MM.1S (cell line): ENCODE data around the gene DEUP1.

Source experiments
- DNase-seq: peaks from one replicate; pipeline ENCODE4 v3.0.0-alpha.2; 2015
- H2AFZ ChIP-seq: fragments of 300-600 bp; sonication (generic); 2 replicates; pipeline ENCODE4 v1.6.0; 2016; ENCODE audit warnings: antibody characterized with exemption, low read length
- H3F3A ChIP-seq: fragments of 300-600 bp; sonication (generic); 2 replicates; pipeline ENCODE4 v1.6.1; 2016; ENCODE audit warnings: mild to moderate bottlenecking, antibody characterized with exemption, low read length, moderate library complexity, mixed read lengths; ENCODE audit not compliant: insufficient read depth
- H3K27ac ChIP-seq: fragments of 300-600 bp; sonication (generic); 2 replicates; pipeline ENCODE4 v1.5.1; 2016; ENCODE audit warnings: mild to moderate bottlenecking, low read length
- H3K27me3 ChIP-seq: fragments of 300-600 bp; sonication (generic); replicated peaks from 2 replicates; pipeline ENCODE4 v1.6.0; 2016; ENCODE audit warnings: low read length; ENCODE audit not compliant: insufficient read depth
- H3K36me3 ChIP-seq: fragments of 300-600 bp; sonication (generic); replicated peaks from 2 replicates; pipeline ENCODE4 v1.6.1; 2016; ENCODE audit warnings: mild to moderate bottlenecking, low read length, mixed read lengths; ENCODE audit not compliant: insufficient read depth
- H3K4me1 ChIP-seq: fragments of 300-600 bp; sonication (generic); 2 replicates; pipeline ENCODE4 v1.6.1; 2016; ENCODE audit warnings: low read length, mixed read lengths
- H3K4me2 ChIP-seq: fragments of 300-600 bp; sonication (generic); 2 replicates; pipeline ENCODE4 v1.6.0; 2016; ENCODE audit warnings: low read depth, low read length
- H3K4me3 ChIP-seq: fragments of 300-600 bp; sonication (generic); 2 replicates; pipeline ENCODE4 v1.5.1; 2016; ENCODE audit warnings: low read length, mixed read lengths
- H3K79me2 ChIP-seq: fragments of 300-600 bp; sonication (generic); 2 replicates; pipeline ENCODE4 v1.6.1; 2016; ENCODE audit warnings: mixed run types, low read length, mixed read lengths
- H3K9ac ChIP-seq: fragments of 300-600 bp; sonication (generic); 2 replicates; pipeline ENCODE4 v1.6.1; 2016; ENCODE audit warnings: low read length, mixed read lengths
- H3K9me2 ChIP-seq: fragments of 300-600 bp; sonication (generic); replicated peaks from 2 replicates; pipeline ENCODE4 v1.6.1; 2016; ENCODE audit warnings: mild to moderate bottlenecking, low read length, mixed read lengths; ENCODE audit not compliant: insufficient read depth
- H3K9me3 ChIP-seq: fragments of 300-600 bp; sonication (generic); replicated peaks from 2 replicates; pipeline ENCODE4 v1.6.1; 2016; ENCODE audit warnings: mild to moderate bottlenecking, low read length, mixed read lengths; ENCODE audit not compliant: insufficient read depth
- H4K20me1 ChIP-seq: fragments of 300-600 bp; sonication (generic); 2 replicates; pipeline ENCODE4 v1.6.1; 2016; ENCODE audit warnings: mild to moderate bottlenecking, low read length, moderate library complexity, mixed read lengths; ENCODE audit not compliant: insufficient read depth
- EZH2 ChIP-seq: fragments of 300-600 bp; sonication (generic); optimal IDR thresholded peaks from 2 replicates; pipeline ENCODE3; 2017; ENCODE audit warnings: low read depth, mild to moderate bottlenecking, antibody characterized with exemption, low read length, mixed read lengths
- EZH2phosphoT487 ChIP-seq: fragments of 300-600 bp; sonication (generic); IDR thresholded peaks from 2 replicates; pipeline ENCODE4 v1.6.1; 2018; ENCODE audit warnings: antibody characterized with exemption, low read length
- TF ChIP-seq, protein P1 (sequence below): fragments of 300-600 bp; sonication (generic); IDR thresholded peaks from 2 replicates; pipeline ENCODE4 v1.5.1; 2016; ENCODE audit warnings: antibody characterized with exemption, low read length, mixed read lengths

Gene DEUP1

DNA sequence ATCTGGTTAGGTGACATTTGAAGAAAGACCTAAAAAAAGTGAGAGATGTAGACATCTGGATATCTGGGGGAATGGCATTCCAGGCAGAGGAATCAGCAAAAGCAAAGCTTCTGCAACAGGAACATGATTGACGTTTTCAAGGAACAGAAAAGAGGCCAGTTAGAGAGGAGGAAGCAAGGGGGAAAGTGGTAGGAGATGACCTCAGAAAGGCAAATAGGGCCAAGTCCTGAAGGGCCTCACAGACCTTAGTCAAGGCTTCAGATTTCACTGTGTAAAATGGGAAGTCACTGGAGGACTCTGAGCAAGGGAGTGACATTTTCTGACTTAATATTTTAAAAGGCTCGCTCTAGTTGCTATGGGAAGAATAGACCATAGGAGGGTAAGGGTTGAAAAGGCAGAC, 9.7 kb downstream of the DEUP1 start:
- H3K4me1 ChIP-seq, result no peaks in the 10 kb centered on the region
- no peaks in the 10 kb centered on the region for H3K9me2 ChIP-seq
- H3K4me3 ChIP-seq, result no peak overlapping the region
- H2AFZ ChIP-seq, result no peak overlapping the region
- H3K27ac ChIP-seq, result no peak overlapping the region
- no peaks in the 10 kb centered on the region for H3K36me3 ChIP-seq
- TF ChIP-seq, protein P1, sequence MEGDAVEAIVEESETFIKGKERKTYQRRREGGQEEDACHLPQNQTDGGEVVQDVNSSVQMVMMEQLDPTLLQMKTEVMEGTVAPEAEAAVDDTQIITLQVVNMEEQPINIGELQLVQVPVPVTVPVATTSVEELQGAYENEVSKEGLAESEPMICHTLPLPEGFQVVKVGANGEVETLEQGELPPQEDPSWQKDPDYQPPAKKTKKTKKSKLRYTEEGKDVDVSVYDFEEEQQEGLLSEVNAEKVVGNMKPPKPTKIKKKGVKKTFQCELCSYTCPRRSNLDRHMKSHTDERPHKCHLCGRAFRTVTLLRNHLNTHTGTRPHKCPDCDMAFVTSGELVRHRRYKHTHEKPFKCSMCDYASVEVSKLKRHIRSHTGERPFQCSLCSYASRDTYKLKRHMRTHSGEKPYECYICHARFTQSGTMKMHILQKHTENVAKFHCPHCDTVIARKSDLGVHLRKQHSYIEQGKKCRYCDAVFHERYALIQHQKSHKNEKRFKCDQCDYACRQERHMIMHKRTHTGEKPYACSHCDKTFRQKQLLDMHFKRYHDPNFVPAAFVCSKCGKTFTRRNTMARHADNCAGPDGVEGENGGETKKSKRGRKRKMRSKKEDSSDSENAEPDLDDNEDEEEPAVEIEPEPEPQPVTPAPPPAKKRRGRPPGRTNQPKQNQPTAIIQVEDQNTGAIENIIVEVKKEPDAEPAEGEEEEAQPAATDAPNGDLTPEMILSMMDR, result no peak
- no peak for TF ChIP-seq EZH2
- H3K9me3 ChIP-seq, result no peaks in the 10 kb centered on the region
- H3K9ac ChIP-seq, result no peak overlapping the region
- H3K27me3 ChIP-seq, result no peaks in the 10 kb centered on the region
- DNase-seq, result no peak
- H3K79me2 ChIP-seq, result no peaks in the 10 kb centered on the region
- no peaks in the 10 kb centered on the region for H3F3A ChIP-seq
- H4K20me1 ChIP-seq, result no peaks in the 10 kb centered on the region
- no peak overlapping the region for H3K4me2 ChIP-seq

- Histone ChIP-seq H3K9ac (no peak overlapping the region), H2AFZ (no peak overlapping the region), H3K79me2 (no peaks in the 10 kb centered on the region), H3K4me2 (no peak overlapping the region), H3K27ac (no peak overlapping the region), H3F3A (no peaks in the 10 kb centered on the region), H3K9me3 (no peaks in the 10 kb centered on the region), H3K36me3 (no peaks in the 10 kb centered on the region), H3K9me2 (no peaks in the 10 kb centered on the region), H3K27me3 (no peaks in the 10 kb centered on the region), H3K4me3 (no peak overlapping the region), H3K4me1 (no peaks in the 10 kb centered on the region), H4K20me1 (no peaks in the 10 kb centered on the region)
- no peak for DNase-seq
- no peak for TF ChIP-seq EZH2phosphoT487
- TF ChIP-seq EZH2, result no peak
- TF ChIP-seq, protein P1, result no peak
These were observed 14.4 kb downstream of the DEUP1 start for GRCh38 chr11:93344855-93345333.

- no peak for DNase-seq
These were observed 18.4 kb downstream of the DEUP1 start for GRCh38 chr11:93348930-93349329.

More at GRCh38 chr11:93348930-93349329, 18.4 kb downstream of the DEUP1 start:
- H3K27me3 ChIP-seq, result no peaks in the 10 kb centered on the region
- no peak overlapping the region for H2AFZ ChIP-seq
- TF ChIP-seq, protein P1, result no peak
- TF ChIP-seq EZH2phosphoT487, result no peak
- no peak for TF ChIP-seq EZH2
- no peak overlapping the region for H3K9ac ChIP-seq
- H3K36me3 ChIP-seq, result no peaks in the 10 kb centered on the region
- no peak overlapping the region for H3K27ac ChIP-seq
- H3K79me2 ChIP-seq, result no peaks in the 10 kb centered on the region
- no peak overlapping the region for H3K4me2 ChIP-seq
- H3K9me2 ChIP-seq, result no peaks in the 10 kb centered on the region
- H3K4me3 ChIP-seq, result no peak overlapping the region
- no peaks in the 10 kb centered on the region for H3K9me3 ChIP-seq
- no peaks in the 10 kb centered on the region for H3F3A ChIP-seq
- H3K4me1 ChIP-seq, result no peaks in the 10 kb centered on the region
- no peaks in the 10 kb centered on the region for H4K20me1 ChIP-seq
